KMS-11 (cell line): ENCODE data around the gene PPP2R5D.

Source experiments
- H2AFZ ChIP-seq: fragments of 200-600 bp; sonication (generic); 2 replicates; pipeline ENCODE4 v1.6.1; 2016; ENCODE audit warnings: antibody characterized with exemption, mixed run types, low read depth
- H3K27ac ChIP-seq: fragments of 200-600 bp; sonication (generic); 2 replicates; pipeline ENCODE4 v1.6.1; 2016; ENCODE audit warnings: mild to moderate bottlenecking, mixed run types
- H3K27me3 ChIP-seq: fragments of 200-600 bp; sonication (generic); 2 replicates; pipeline ENCODE4 v1.6.1; 2017; ENCODE audit warnings: mild to moderate bottlenecking, low read depth, mixed run types, moderate library complexity; ENCODE audit not compliant: insufficient read depth
- H3K36me3 ChIP-seq: fragments of 200-600 bp; sonication (generic); 2 replicates; pipeline ENCODE4 v1.6.1; 2017; ENCODE audit warnings: mild to moderate bottlenecking, mixed run types; ENCODE audit not compliant: insufficient read depth
- H3K4me1 ChIP-seq: fragments of 200-600 bp; sonication (generic); 2 replicates; pipeline ENCODE4 v1.6.1; 2016; ENCODE audit warnings: mild to moderate bottlenecking, low read depth, mixed run types; ENCODE audit not compliant: poor library complexity, severe bottlenecking
- H3K4me2 ChIP-seq: fragments of 200-600 bp; sonication (generic); 2 replicates; pipeline ENCODE4 v1.7.0; 2016; ENCODE audit warnings: mild to moderate bottlenecking, mixed run types
- H3K4me3 ChIP-seq: fragments of 200-600 bp; sonication (generic); IDR thresholded peaks from 2 replicates; pipeline ENCODE4 v1.6.1; 2017; ENCODE audit warnings: low read depth, low read length, mixed read lengths; ENCODE audit not compliant: insufficient read depth
- H3K79me2 ChIP-seq: fragments of 200-600 bp; sonication (generic); 2 replicates; pipeline ENCODE4 v1.6.1; 2016; ENCODE audit warnings: low read depth, mixed run types; ENCODE audit not compliant: insufficient read depth
- H3K9ac ChIP-seq: fragments of 200-600 bp; sonication (generic); 2 replicates; pipeline ENCODE4 v1.6.1; 2016; ENCODE audit warnings: mild to moderate bottlenecking, mixed run types
- H4K20me1 ChIP-seq: fragments of 200-600 bp; sonication (generic); 2 replicates; pipeline ENCODE4 v1.6.1; 2016; ENCODE audit warnings: mild to moderate bottlenecking, mixed run types; ENCODE audit not compliant: insufficient read depth
- TF ChIP-seq, protein P1 (sequence below): fragments of 200-600 bp; sonication (generic); conservative IDR thresholded peaks from 2 replicates; pipeline ENCODE4 v1.6.1; 2017; ENCODE audit warnings: low read depth, mild to moderate bottlenecking, antibody characterized with exemption, low read length, moderate library complexity, mixed read lengths

Gene PPP2R5D

DNA sequence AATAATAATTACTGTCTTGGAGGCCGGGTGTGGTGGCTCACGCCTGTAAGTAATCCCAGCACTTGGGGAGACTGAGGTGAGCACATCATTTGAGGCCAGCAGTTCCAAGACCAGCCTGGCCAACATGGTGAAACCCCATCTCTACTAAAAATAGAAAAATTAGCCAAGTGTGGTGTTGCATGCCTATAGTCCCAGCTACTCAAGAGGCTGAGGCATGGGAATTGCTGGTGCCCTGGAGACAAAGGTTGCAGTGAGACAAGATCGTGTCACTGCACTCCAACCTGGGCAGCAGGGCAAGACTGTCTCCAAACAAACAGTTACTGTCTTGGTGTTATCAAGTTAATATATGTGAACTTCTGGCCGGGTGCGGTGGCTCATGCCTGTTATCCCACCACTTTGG is 42.0 kb downstream of the PPP2R5D start:
- no peak overlapping the region for H2AFZ ChIP-seq
- H3K9ac ChIP-seq, result no peak overlapping the region
- H3K36me3 ChIP-seq, result 0 out of 2 replicates have a peak, but pooled peaks cover 6% of the 10 kb centered on the region
- H3K27ac ChIP-seq, result no peak overlapping the region
- H3K4me1 ChIP-seq, result peaks cover 8% of the 10 kb centered on the region
- H3K4me3 ChIP-seq, result no peak overlapping the region
- no peak overlapping the region for H3K4me2 ChIP-seq
- TF ChIP-seq, protein P1, sequence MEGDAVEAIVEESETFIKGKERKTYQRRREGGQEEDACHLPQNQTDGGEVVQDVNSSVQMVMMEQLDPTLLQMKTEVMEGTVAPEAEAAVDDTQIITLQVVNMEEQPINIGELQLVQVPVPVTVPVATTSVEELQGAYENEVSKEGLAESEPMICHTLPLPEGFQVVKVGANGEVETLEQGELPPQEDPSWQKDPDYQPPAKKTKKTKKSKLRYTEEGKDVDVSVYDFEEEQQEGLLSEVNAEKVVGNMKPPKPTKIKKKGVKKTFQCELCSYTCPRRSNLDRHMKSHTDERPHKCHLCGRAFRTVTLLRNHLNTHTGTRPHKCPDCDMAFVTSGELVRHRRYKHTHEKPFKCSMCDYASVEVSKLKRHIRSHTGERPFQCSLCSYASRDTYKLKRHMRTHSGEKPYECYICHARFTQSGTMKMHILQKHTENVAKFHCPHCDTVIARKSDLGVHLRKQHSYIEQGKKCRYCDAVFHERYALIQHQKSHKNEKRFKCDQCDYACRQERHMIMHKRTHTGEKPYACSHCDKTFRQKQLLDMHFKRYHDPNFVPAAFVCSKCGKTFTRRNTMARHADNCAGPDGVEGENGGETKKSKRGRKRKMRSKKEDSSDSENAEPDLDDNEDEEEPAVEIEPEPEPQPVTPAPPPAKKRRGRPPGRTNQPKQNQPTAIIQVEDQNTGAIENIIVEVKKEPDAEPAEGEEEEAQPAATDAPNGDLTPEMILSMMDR, result no peak
- H3K79me2 ChIP-seq, result peaks cover 29% of the 10 kb centered on the region
- no peaks in the 10 kb centered on the region for H3K27me3 ChIP-seq
- H4K20me1 ChIP-seq, result no peaks in the 10 kb centered on the region

DNA sequence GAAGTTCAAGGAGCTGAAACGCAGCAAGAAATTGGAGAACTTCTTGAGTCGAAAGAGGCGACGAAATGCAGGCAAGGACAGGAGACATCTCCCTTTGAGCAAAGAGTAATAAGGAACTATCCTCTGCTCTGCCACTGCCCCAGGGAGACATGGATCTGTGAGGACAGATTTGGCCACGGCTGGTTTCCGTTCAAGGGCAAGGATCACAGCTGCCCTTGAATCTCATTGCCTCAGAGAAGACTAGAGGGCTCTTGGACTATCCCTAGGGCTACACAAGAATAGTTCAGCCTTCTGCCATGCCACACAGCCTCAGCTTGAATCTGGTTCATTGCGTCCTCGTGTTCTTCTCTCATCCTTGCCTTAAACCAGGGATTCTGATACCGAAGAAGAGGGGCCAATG is 44.8 kb downstream of the PPP2R5D start:
- no peak overlapping the region for H2AFZ ChIP-seq
- no peaks in the 10 kb centered on the region for H4K20me1 ChIP-seq
- H3K27me3 ChIP-seq, result no peaks in the 10 kb centered on the region
- H3K79me2 ChIP-seq, result peaks cover 5% of the 10 kb centered on the region; the same call in 1 of the 2 replicates
- 0 out of 2 replicates have a peak, but pooled peaks cover 6% of the 10 kb centered on the region for H3K36me3 ChIP-seq
- TF ChIP-seq, protein P1, result no peak
- no peaks in the 10 kb centered on the region for H3K4me1 ChIP-seq
- no peak overlapping the region for H3K4me2 ChIP-seq
- no peak overlapping the region for H3K27ac ChIP-seq
- no peak overlapping the region for H3K9ac ChIP-seq
- no peak overlapping the region for H3K4me3 ChIP-seq

DNA sequence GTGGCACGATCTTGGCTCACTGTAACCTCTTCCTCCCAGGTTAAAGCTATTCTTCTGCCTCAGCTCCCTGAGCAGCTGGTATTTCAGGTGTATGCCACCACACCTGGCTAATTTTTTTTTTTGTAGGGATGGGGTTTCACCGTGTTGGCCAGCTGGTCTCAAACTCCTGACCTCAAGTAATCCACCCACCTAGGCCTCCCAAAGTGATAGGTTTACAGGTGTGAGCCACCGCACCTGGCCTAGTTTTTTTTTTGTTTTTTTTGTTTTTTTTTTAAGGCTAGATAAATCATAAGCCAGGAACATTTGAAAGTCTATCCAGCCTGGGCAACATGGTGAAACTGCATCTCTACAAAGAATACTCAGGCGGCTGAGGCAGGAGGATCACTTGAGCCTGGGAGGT is 48.0 kb downstream of the PPP2R5D start:
- Histone ChIP-seq H3K4me3 (no peak overlapping the region), H3K79me2 (no peaks in the 10 kb centered on the region), H2AFZ (no peak overlapping the region), H3K27ac (no peak overlapping the region), H3K4me1 (no peaks in the 10 kb centered on the region), H4K20me1 (no peaks in the 10 kb centered on the region), H3K36me3 (0 out of 2 replicates have a peak, but pooled peaks cover 6% of the 10 kb centered on the region), H3K27me3 (no peaks in the 10 kb centered on the region), H3K9ac (no peak overlapping the region), H3K4me2 (no peak overlapping the region)
- TF ChIP-seq, protein P1, result no peak

- Histone ChIP-seq H2AFZ (no peak overlapping the region), H3K9ac (no peak overlapping the region), H3K36me3 (0 out of 2 replicates have a peak, but pooled peaks cover 6% of the 10 kb centered on the region), H3K27ac (no peak overlapping the region), H3K27me3 (no peaks in the 10 kb centered on the region), H3K4me3 (no peak overlapping the region), H4K20me1 (no peaks in the 10 kb centered on the region), H3K79me2 (no peaks in the 10 kb centered on the region), H3K4me2 (no peak overlapping the region), H3K4me1 (peaks cover 4% of the 10 kb centered on the region)
- TF ChIP-seq, protein P1, result no peak
Observed at GRCh38 chr6:43033496-43034189, 49.3 kb downstream of the PPP2R5D start.
